Liver (tissue), 2 donors: ENCODE measurements around the gene DAAM1.

Experiments used
- CTCF ChIP-seq: fragments of 150-350 bp; IDR thresholded peaks from 2 replicates; pipeline ENCODE4 v1.5.1; 2017; ENCODE audit warnings: improper control_type of control experiment, low read depth, low read length; ENCODE audit not compliant: missing input control
- REST ChIP-seq: IDR thresholded peaks from 2 replicates; pipeline ENCODE4 v1.6.1; 2016; ENCODE audit warnings: antibody characterized with exemption, mild to moderate bottlenecking
- YY1 ChIP-seq: IDR thresholded peaks from 2 replicates; pipeline ENCODE4 v1.6.1; 2016; ENCODE audit warnings: antibody characterized with exemption, mild to moderate bottlenecking
- donor health status: healthy.

DNA sequence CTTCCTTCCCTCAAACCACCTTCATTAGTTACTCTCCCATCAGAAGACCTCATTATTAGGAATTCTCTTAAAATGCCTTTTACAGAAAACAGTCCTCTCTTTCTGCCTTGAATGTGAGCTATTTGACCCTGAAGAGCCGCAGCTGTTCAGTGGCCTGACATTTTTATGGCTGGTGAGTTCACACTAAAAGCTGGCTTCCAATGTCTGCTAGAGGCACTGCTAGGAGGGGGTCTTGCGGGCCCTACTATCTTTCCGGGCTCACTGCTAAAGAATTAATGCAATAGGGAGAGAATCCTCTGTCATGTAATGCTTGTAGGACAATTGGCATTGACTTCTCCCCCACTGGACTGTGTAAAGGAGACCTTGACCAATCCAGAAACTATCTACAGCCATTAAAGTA, 189.0 kb downstream of the DAAM1 start:
- TF ChIP-seq YY1 (no peak), CTCF (no peak), REST (no peak)
